Measurements from ENCODE around the gene EIF1AD. TPM values are rescaled to one million over a fixed set of nuclear protein-coding genes. Genes with fewer than 3 reads are reported as not detected.

The EIF1AD gene
- total RNA-seq, 1 experiment from 2014 or later, result 55.2 TPM

DNA sequence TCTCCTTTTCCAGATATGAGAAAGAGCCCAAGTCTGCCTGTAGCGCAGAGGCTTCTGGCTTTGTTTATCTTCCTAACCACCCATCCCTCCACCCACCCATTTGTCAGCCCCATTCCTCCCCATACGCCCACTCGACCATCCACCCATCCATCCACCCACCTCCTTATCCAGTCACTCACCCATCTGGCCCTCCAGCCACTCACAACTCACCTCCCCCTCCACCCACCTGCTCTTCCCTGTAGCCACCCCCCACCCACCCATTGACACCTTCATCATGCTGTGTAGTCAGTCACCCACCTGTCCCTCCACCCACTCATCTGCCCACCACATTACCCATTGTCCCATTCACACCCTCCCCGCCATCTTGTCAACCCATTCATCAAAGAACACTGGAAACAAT lies 15.4 kb upstream of the EIF1AD start:
- Histone ChIP-seq H3K79me2 (ENCODE audit: low read depth) (0 out of 2 replicates have a peak, but pooled peaks cover 4% of the 10 kb centered on the region), H3K9me3 (ENCODE audit: insufficient read depth, low read depth) (no peaks in the 10 kb centered on the region), H3F3A (ENCODE audit: insufficient read depth, low read depth) (peaks cover 21% of the 10 kb centered on the region), H3K4me1 (replicated peaks; ENCODE audit: insufficient read depth) (peaks cover 63% of the 10 kb centered on the region), H3K27me3 (ENCODE audit: insufficient read depth, low read depth) (no peaks in the 10 kb centered on the region), H2AFZ (no peak overlapping the region), H3K9me2 (ENCODE audit: insufficient read depth) (no peaks in the 10 kb centered on the region), H3K36me3 (ENCODE audit: low read depth) (no peaks in the 10 kb centered on the region), H3K4me3 (no peak overlapping the region), H4K20me1 (ENCODE audit: insufficient read depth) (no peaks in the 10 kb centered on the region), H3K27ac (no peak overlapping the region), H3K4me2 (no peak overlapping the region)
- no TSS peak for BruUV-seq (replicated peaks)
- POLR2A ChIA-PET (ENCODE audit: unreplicated experiment), result no interaction called here
- TF ChIP-seq CTCF (conservative IDR thresholded peaks at IDR 0.05), result no peak
- no peak for TF ChIP-seq EZH2 (IDR thresholded peaks at IDR 0.05; ENCODE audit: low read depth)
- intact Hi-C loops (cut with micrococcal nuclease; ENCODE audit: unreplicated experiment), result no loop called here
- CTCF ChIA-PET, result no interaction called here
- DNase-seq, result no peak

GRCh38 chr11:66016793-66017177 lies 14.8 kb upstream of the EIF1AD start:
- no peak for TF ChIP-seq CTCF (conservative IDR thresholded peaks at IDR 0.05)
- TF ChIP-seq EZH2 (IDR thresholded peaks at IDR 0.05; ENCODE audit: low read depth), result no peak

DNA sequence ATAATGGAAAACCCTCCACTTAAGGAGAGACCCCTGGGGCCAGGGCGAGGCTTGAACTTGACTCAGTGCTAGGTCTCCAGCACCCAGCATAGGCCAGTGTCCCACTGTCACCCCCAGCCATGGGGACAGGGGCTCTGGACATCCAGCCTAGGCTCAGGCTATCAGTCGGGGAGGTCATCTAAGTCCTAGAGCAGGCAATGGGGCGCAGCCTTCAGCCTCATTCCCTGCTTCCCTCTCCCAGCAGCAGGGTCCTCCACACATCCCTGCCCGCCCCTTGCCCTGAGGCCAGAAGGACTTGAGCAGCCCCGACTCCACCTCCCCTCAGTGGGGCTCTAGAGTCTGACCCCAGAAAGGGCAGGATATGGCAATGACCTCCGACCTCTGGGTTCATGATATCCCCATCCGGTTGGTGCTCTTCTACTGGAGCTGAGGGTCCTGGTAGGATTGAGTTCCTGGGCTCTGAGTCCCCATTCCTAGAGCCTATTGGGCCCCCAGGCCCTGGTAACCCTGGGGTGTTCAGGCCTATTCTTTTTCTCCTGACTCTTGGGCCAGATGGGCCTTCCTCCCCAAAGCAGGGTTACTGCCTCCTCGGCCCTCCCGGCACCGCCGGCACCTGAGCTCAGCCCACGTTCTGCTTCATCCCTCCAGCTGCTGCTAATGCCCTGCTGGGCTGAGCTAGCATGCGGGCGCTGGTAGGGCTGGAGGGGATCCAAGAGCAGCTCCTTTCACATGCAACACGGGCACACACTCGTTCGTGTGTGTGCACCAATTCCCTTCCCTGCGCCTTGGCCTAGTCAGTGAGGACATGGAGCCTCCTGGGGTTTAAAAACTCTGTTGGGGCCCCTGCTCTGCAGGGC lies 14.2 kb upstream of the EIF1AD start:
- Histone ChIP-seq H3K79me2 (ENCODE audit: low read depth) (0 out of 2 replicates have a peak, but pooled peaks cover 4% of the 10 kb centered on the region), H3K36me3 (ENCODE audit: low read depth) (no peaks in the 10 kb centered on the region), H3K4me1 (replicated peaks; ENCODE audit: insufficient read depth) (peaks cover 66% of the 10 kb centered on the region), H3K4me2 (peak overlapping the region; percentile 57), H3K9me3 (ENCODE audit: insufficient read depth, low read depth) (no peaks in the 10 kb centered on the region), H4K20me1 (ENCODE audit: insufficient read depth) (no peaks in the 10 kb centered on the region), H3K4me3 (no peak overlapping the region), H3K27me3 (ENCODE audit: insufficient read depth, low read depth) (no peaks in the 10 kb centered on the region), H2AFZ (no peak overlapping the region), H3K9me2 (ENCODE audit: insufficient read depth) (no peaks in the 10 kb centered on the region), H3K27ac (peak overlapping the region; percentile 38), H3F3A (ENCODE audit: insufficient read depth, low read depth) (peaks cover 31% of the 10 kb centered on the region)
- intact Hi-C loops (cut with micrococcal nuclease; ENCODE audit: unreplicated experiment), result no loop called here
- no TSS peak for BruUV-seq (replicated peaks)
- CTCF ChIA-PET, result no interaction called here
- TF ChIP-seq EZH2 (IDR thresholded peaks at IDR 0.05; ENCODE audit: low read depth) (no peak), CTCF (conservative IDR thresholded peaks at IDR 0.05) (no peak)
- POLR2A ChIA-PET (ENCODE audit: unreplicated experiment), result interaction anchor here (0.6 kb wide), 1 partner anchor 40 kb away, joined by 4 read pairs; no protein-coding TSS in a partner anchor
- no peak for DNase-seq

More at GRCh38 chr11:66016793-66017177, 14.8 kb upstream of the EIF1AD start:
- H3K79me2 ChIP-seq (ENCODE audit: low read depth), result 0 out of 2 replicates have a peak, but pooled peaks cover 4% of the 10 kb centered on the region
- ChIA-PET POLR2A (ENCODE audit: unreplicated experiment) (interaction anchor here (0.6 kb wide), 1 partner anchor 39 kb away, joined by 4 read pairs; no protein-coding TSS in a partner anchor), CTCF (no interaction called here)
- H3K4me1 ChIP-seq (replicated peaks; ENCODE audit: insufficient read depth), result peaks cover 68% of the 10 kb centered on the region
- H3K4me2 ChIP-seq, result no peak overlapping the region
- no peaks in the 10 kb centered on the region for H3K9me2 ChIP-seq (ENCODE audit: insufficient read depth)
- H3K36me3 ChIP-seq (ENCODE audit: low read depth), result no peaks in the 10 kb centered on the region
- no peak for DNase-seq
- H3K9me3 ChIP-seq (ENCODE audit: insufficient read depth, low read depth), result no peaks in the 10 kb centered on the region
- no peak overlapping the region for H3K27ac ChIP-seq
- H4K20me1 ChIP-seq (ENCODE audit: insufficient read depth), result no peaks in the 10 kb centered on the region
- peaks cover 27% of the 10 kb centered on the region for H3F3A ChIP-seq (ENCODE audit: insufficient read depth, low read depth)
- H2AFZ ChIP-seq, result no peak overlapping the region
- intact Hi-C loops (cut with micrococcal nuclease; ENCODE audit: unreplicated experiment), result no loop called here
- H3K27me3 ChIP-seq (ENCODE audit: insufficient read depth, low read depth), result no peaks in the 10 kb centered on the region
- no TSS peak for BruUV-seq (replicated peaks)
- no peak overlapping the region for H3K4me3 ChIP-seq

All from PC-9 (cell line).